Bronchial epithelial cell (primary cell): ENCODE measurements around the gene MGST2. TPM values are rescaled to one million over a fixed set of nuclear protein-coding genes. Genes with fewer than 3 reads are reported as not detected.
"Not testable (repeated sequence)": the region's sequence is repeated elsewhere in the genome, so short reads cannot be mapped to it uniquely, and the experiment has no call there.

Experiments used
- DNase-seq: peaks from one replicate; pipeline ENCODE4 v3.0.0-alpha.2; 2010; ENCODE audit warnings: low read depth
- FAIRE-seq: peaks from 2 replicates; lab custom pipeline; 2011; peaks lifted over from hg19 to GRCh38; lab: Jason Lieb, UNC
- H3K27me3 ChIP-seq: 2 replicates; pipeline ENCODE4 v1.5.1; 2011; ENCODE audit warnings: low read length; ENCODE audit not compliant: control insufficient read depth, insufficient read depth
- H3K36me3 ChIP-seq: 2 replicates; pipeline ENCODE4 v1.5.1; 2011; ENCODE audit warnings: low read length; ENCODE audit not compliant: control insufficient read depth, insufficient read depth
- H3K4me3 ChIP-seq: 2 replicates; pipeline ENCODE4 v1.5.1; 2011; ENCODE audit warnings: mild to moderate bottlenecking, low read depth, low read length, control low read depth
- CTCF ChIP-seq: IDR thresholded peaks from 2 replicates; pipeline ENCODE4 v1.5.1; 2011; ENCODE audit warnings: mild to moderate bottlenecking, moderate library complexity, low read length, control low read depth, inconsistent platforms; ENCODE audit not compliant: insufficient read depth, severe bottlenecking
- total RNA-seq: library from RNA; depleted of rRNA; stranded (reverse); fragments of >200 nt; gene quantifications from 2 replicates; pipeline ENCODE4 v1.2.1, GENCODE V29; 2014

MGST2 gene
- total RNA-seq, 1 donor from 2014 or later: 28.7 TPM

GRCh38 chr4:139694522-139695107 is 29.0 kb downstream of the MGST2 start:
- no peaks in the 10 kb centered on the region for H3K36me3 ChIP-seq
- DNase-seq: no peak

GRCh38 chr4:139696491-139696890 is 30.9 kb downstream of the MGST2 start:
- no peak for TF ChIP-seq CTCF
- Histone ChIP-seq H3K36me3 (no peaks in the 10 kb centered on the region), H3K4me3 (no peak overlapping the region), H3K27me3 (no peaks in the 10 kb centered on the region)
- DNase-seq (no peak), FAIRE-seq (no peak)

More at GRCh38 chr4:139694522-139695107, 29.0 kb downstream of the MGST2 start:
- no peak overlapping the region for H3K4me3 ChIP-seq
- no peaks in the 10 kb centered on the region for H3K27me3 ChIP-seq
- no peak for TF ChIP-seq CTCF
- FAIRE-seq: no peak

DNA sequence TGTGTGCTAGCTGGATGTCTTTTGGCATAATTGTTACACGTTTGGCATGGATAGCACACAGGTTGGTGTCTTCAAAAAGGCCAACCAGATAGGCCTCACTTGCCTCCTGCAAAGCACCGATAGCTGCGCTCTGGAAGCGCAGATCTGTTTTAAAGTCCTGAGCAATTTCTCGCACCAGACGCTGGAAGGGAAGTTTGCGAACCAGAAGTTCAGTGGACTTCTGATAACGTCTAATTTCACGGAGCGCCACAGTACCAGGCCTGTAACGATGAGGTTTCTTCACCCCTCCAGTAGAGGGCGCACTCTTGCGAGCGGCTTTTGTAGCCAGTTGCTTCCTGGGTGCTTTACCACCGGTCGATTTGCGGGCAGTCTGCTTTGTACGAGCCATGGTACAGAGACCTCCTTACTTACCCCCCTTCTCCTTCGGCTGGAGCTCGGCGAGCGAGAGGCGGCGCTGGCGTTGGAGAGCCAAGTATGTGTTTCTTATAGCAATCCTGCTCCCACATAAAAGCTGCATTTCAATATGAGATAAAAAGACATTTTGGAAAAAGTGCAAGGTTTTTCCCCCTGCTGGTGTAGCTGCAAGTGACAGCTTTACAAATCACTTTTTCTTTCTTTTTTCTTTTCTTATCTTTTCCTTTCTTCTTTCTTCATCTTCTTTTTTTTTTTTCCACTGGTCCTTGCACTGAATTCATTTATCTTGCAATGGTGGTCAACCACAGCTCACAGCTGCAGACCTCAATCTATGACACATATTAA is 32.7 kb downstream of the MGST2 start:
- H3K36me3 ChIP-seq, FAIRE-seq, DNase-seq: not testable (repeated sequence)

DNA sequence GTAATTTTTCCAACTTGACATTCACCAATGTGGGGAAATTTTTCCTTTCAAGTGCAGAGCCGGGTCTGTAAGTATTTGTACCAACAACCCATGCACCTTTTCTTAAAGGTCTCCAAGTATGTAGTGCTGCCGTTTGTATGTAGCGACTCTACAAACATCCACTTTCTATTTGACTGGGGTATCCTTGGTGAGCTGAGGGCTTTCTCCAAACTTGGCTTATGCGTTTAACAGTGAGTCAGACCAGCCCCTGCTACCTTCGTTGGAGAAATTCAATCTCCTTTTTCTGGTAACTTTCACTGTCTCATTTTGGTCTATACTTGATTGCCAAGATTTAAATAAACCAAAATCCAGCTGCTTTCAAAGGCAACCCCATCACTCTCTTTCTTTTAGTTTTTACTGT is 34.9 kb downstream of the MGST2 start:
- FAIRE-seq: no peak

More for the DNA sequence above, 32.7 kb downstream of the MGST2 start:
- not testable (repeated sequence) for H3K27me3 ChIP-seq, H3K4me3 ChIP-seq

GRCh38 chr4:139704915-139705485 is 39.4 kb downstream of the MGST2 start:
- no peaks in the 10 kb centered on the region for H3K27me3 ChIP-seq
- no peak for FAIRE-seq
- TF ChIP-seq CTCF: peak; percentile 24
- H3K4me3 ChIP-seq: no peak overlapping the region
- peak; percentile 28 for DNase-seq
- peaks cover 9% of the 10 kb centered on the region for H3K36me3 ChIP-seq

More for the DNA sequence above, 34.9 kb downstream of the MGST2 start:
- Histone ChIP-seq H3K27me3 (no peaks in the 10 kb centered on the region), H3K4me3 (no peak overlapping the region), H3K36me3 (peaks cover 6% of the 10 kb centered on the region)
- TF ChIP-seq CTCF: no peak
- DNase-seq: no peak

GRCh38 chr4:139709660-139710059 is 44.0 kb downstream of the MGST2 start:
- Histone ChIP-seq H3K27me3 (no peaks in the 10 kb centered on the region), H3K36me3 (peaks cover 4% of the 10 kb centered on the region), H3K4me3 (no peak overlapping the region)
- TF ChIP-seq CTCF: no peak
- FAIRE-seq: no peak
- no peak for DNase-seq
